Liver (tissue), 9 donors: ENCODE data around the gene DHCR24. TPM values are rescaled to one million over a fixed set of nuclear protein-coding genes. Genes with fewer than 3 reads are reported as not detected.
A peak's percentile ranks its signal among the peaks of the same experiment; 100 is the strongest.

ENCODE experiments used
- DNase-seq: peaks from one replicate; pipeline ENCODE4 v3.0.0-alpha.2; 2017; ENCODE audit warnings: low spot score
- H3K27ac ChIP-seq, 2 donors: one replicate each; pipeline ENCODE4 v1.7.0; 2013; ENCODE audit warnings: inconsistent platforms in 2 of 2, low read length in 2 of 2, control low read depth in 1 of 2, low read depth in 1 of 2, mild to moderate bottlenecking in 1 of 2
- H3K27me3 ChIP-seq, 4 donors: one replicate each; pipeline versions ENCODE4 v1.6.1 to v1.7.0; 2013; ENCODE audit warnings: low read length in 3 of 4, inconsistent platforms in 1 of 4, mild to moderate bottlenecking in 1 of 4, moderate library complexity in 1 of 4; ENCODE audit not compliant: control insufficient read depth in 4 of 4, insufficient read depth in 4 of 4
- H3K36me3 ChIP-seq, 4 donors: one replicate each; pipeline versions ENCODE4 v1.6.1 to v1.7.0; 2013; ENCODE audit warnings: low read length in 3 of 4, mild to moderate bottlenecking in 3 of 4, low read depth in 1 of 4, moderate library complexity in 1 of 4; ENCODE audit not compliant: control insufficient read depth in 4 of 4, insufficient read depth in 3 of 4
- H3K4me1 ChIP-seq, 4 donors: one replicate each; pipeline versions ENCODE4 v1.6.1 to v1.7.0; 2013; ENCODE audit warnings: low read length in 3 of 4, mild to moderate bottlenecking in 3 of 4, moderate library complexity in 1 of 4; ENCODE audit not compliant: control insufficient read depth in 4 of 4, insufficient read depth in 4 of 4
- H3K4me3 ChIP-seq, 3 donors: one replicate each; pipeline versions ENCODE4 v1.6.1 to v1.7.0; 2013; ENCODE audit warnings: low read length in 3 of 3, control low read depth in 1 of 3, low read depth in 1 of 3, mild to moderate bottlenecking in 1 of 3
- H3K9ac ChIP-seq, 2 donors: one replicate each; pipeline ENCODE4 v1.7.0; 2013; ENCODE audit warnings: low read length in 2 of 2, mild to moderate bottlenecking in 2 of 2, moderate library complexity in 2 of 2, control low read depth in 1 of 2, low read depth in 1 of 2
- H3K9me3 ChIP-seq, 4 donors: one replicate each; pipeline versions ENCODE4 v1.6.1 to v1.7.0; 2013; ENCODE audit warnings: low read length in 3 of 4; ENCODE audit not compliant: control insufficient read depth in 4 of 4
- EGR1 ChIP-seq, 2 donors: IDR thresholded peaks; 2 replicates each; pipeline ENCODE4 v1.6.1; 2016 to 2018; ENCODE audit warnings: antibody characterized with exemption in 2 of 2, low read depth in 2 of 2
- FOXA1 ChIP-seq: IDR thresholded peaks from 2 replicates; pipeline ENCODE4 v1.6.1; 2016; ENCODE audit warnings: antibody characterized with exemption
- FOXA2 ChIP-seq: IDR thresholded peaks from 2 replicates; pipeline ENCODE4 v1.6.1; 2016; ENCODE audit warnings: antibody characterized with exemption
- GABPA ChIP-seq, 2 donors: IDR thresholded peaks in 1 of 2; conservative IDR thresholded peaks in 1 of 2; 2 replicates each; pipeline ENCODE4 v1.6.1; 2016; ENCODE audit warnings: antibody characterized with exemption in 2 of 2, mild to moderate bottlenecking in 1 of 2, moderate library complexity in 1 of 2
- HNF4A ChIP-seq, 2 donors: conservative IDR thresholded peaks; 2 replicates each; pipeline ENCODE4 v1.6.1; 2016; ENCODE audit warnings: antibody characterized with exemption in 2 of 2, mild to moderate bottlenecking in 2 of 2
- HNF4G ChIP-seq: IDR thresholded peaks from 2 replicates; pipeline ENCODE4 v1.6.1; 2016; ENCODE audit warnings: antibody characterized with exemption
- JUND ChIP-seq, 2 donors: IDR thresholded peaks; 2 replicates each; pipeline ENCODE4 v1.6.1; 2016; ENCODE audit warnings: antibody characterized with exemption in 2 of 2
- RAD21 ChIP-seq, 2 donors: IDR thresholded peaks; 2 replicates each; pipeline ENCODE4 v1.6.1; 2016; ENCODE audit warnings: antibody characterized with exemption in 2 of 2, mild to moderate bottlenecking in 2 of 2
- RXRA ChIP-seq, 2 donors: IDR thresholded peaks; 2 replicates each; pipeline ENCODE4 v1.6.1; 2017 to 2018; ENCODE audit warnings: antibody characterized with exemption in 2 of 2, mild to moderate bottlenecking in 1 of 2
- SP1 ChIP-seq: IDR thresholded peaks from 2 replicates; pipeline ENCODE4 v1.6.1; 2018; ENCODE audit warnings: antibody characterized with exemption, mild to moderate bottlenecking
- TAF1 ChIP-seq: conservative IDR thresholded peaks from 2 replicates; pipeline ENCODE4 v1.6.1; 2016; ENCODE audit warnings: antibody characterized with exemption, mild to moderate bottlenecking
- YY1 ChIP-seq: IDR thresholded peaks from 2 replicates; pipeline ENCODE4 v1.6.1; 2016; ENCODE audit warnings: antibody characterized with exemption, mild to moderate bottlenecking
- WGBS: extraction: QIAGEN DNeasy Blood & Tissue Kit; methylation state at CpG from one replicate; pipeline ENCODE4 v1.1.7; 2013; 5-methylcytosine and 5-hydroxymethylcytosine counted together
- polyA plus RNA-seq, 2 donors: library from polyadenylated mRNA; stranded (reverse) in 1 of 2; unstranded in 1 of 2; fragments of 200-250 nt in 1 of 2; fragments of >200 nt in 1 of 2; fragmentation: Nextera tagmentation in 1 of 2; extraction: Ambion mirVana in 1 of 2; gene quantifications; one replicate each; pipeline versions ENCODE4 v1.2.1 to v1.2.3, GENCODE V29; 2013 to 2015
- total RNA-seq, 2 donors: library from RNA; depleted of rRNA; stranded (reverse); fragments of >200 nt; gene quantifications; one replicate each; pipeline ENCODE4 v1.2.3, GENCODE V29; 2014
- TF ChIP-seq, protein P1 (sequence below): IDR thresholded peaks from 2 replicates; pipeline ENCODE4 v1.6.1; 2016; ENCODE audit warnings: antibody characterized with exemption
- TF ChIP-seq, protein P2 (sequence below): IDR thresholded peaks from 2 replicates; pipeline ENCODE4 v1.6.1; 2016; ENCODE audit warnings: antibody characterized with exemption
- TF ChIP-seq, protein P3 (sequence below): IDR thresholded peaks from 2 replicates; pipeline ENCODE4 v1.6.1; 2016; ENCODE audit warnings: antibody characterized with exemption, mild to moderate bottlenecking
- TF ChIP-seq, protein P4 (sequence below): fragments of 150-350 bp; IDR thresholded peaks from 2 replicates; pipeline ENCODE4 v1.5.1; 2017; ENCODE audit warnings: improper control_type of control experiment, low read depth, low read length; ENCODE audit not compliant: missing input control
- TF ChIP-seq, protein P5 (sequence below): IDR thresholded peaks from 2 replicates; pipeline ENCODE4 v1.6.1; 2016; ENCODE audit warnings: antibody characterized with exemption
- donor health status: healthy.
- donor health status: healthy.
- donor health status: healthy.
- donor health status: healthy.
- donor health status: healthy.

DHCR24 gene
- total and polyA plus RNA-seq, 4 donors = 271 to 815 (median 600) TPM

DNA sequence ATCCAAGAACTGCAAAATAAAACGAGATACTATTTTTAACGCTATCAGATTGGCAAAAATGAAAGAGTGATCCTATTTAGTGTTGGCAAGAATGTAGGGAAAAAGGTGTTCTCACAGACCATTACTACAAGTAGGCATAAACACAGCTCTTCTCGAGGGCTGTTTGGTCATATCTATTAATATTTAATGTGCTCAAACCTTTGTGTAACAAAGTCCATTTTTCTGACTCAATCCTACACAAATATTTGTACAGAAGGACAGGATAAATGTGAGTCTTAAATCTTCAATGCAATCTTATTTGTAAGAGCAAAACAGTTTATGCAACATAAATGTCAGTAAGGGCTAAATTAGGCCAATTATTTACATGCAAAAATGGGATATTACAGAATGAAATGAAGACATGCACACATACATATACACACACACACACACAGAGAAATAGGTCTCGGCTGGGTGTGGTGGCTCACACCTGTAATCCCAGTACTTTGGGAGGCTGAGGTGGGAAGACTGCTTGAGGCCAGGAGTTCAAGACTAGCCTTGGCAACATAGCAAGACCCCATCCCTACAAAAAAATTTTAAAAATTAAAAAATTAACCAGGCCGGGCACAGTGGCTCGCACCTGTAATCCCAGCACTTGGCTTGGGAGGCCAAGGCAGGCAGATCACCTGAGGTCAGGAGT lies 17.7 kb downstream of the DHCR24 start:
- Histone ChIP-seq H3K36me3 (peaks cover 11 to 50% (median 40%) of the 10 kb centered on the region in 4 donors), H3K9ac (no peak overlapping the region), H3K27ac (peak overlapping the region; percentile 74 to 87), H3K4me1 (peaks cover 29 to 81% (median 77%) of the 10 kb centered on the region in 4 donors), H3K4me3 (no peak overlapping the region), H3K27me3 (no peaks in the 10 kb centered on the region), H3K9me3 (no peaks in the 10 kb centered on the region)
- WGBS = 39% methylated on average over 6 of the region's 6 CpGs
- DNase-seq = no peak
- TF ChIP-seq, protein P1, sequence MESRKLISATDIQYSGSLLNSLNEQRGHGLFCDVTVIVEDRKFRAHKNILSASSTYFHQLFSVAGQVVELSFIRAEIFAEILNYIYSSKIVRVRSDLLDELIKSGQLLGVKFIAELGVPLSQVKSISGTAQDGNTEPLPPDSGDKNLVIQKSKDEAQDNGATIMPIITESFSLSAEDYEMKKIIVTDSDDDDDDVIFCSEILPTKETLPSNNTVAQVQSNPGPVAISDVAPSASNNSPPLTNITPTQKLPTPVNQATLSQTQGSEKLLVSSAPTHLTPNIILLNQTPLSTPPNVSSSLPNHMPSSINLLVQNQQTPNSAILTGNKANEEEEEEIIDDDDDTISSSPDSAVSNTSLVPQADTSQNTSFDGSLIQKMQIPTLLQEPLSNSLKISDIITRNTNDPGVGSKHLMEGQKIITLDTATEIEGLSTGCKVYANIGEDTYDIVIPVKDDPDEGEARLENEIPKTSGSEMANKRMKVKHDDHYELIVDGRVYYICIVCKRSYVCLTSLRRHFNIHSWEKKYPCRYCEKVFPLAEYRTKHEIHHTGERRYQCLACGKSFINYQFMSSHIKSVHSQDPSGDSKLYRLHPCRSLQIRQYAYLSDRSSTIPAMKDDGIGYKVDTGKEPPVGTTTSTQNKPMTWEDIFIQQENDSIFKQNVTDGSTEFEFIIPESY = peak; percentile 63
- TF ChIP-seq, protein P2, sequence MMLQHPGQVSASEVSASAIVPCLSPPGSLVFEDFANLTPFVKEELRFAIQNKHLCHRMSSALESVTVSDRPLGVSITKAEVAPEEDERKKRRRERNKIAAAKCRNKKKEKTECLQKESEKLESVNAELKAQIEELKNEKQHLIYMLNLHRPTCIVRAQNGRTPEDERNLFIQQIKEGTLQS = peak; percentile 80
- TF ChIP-seq YY1 = peak; percentile 51
- TF ChIP-seq JUND (IDR thresholded peaks at IDR 0.05) = peak; percentile 91 to 93
- no peak for TF ChIP-seq EGR1 (IDR thresholded peaks at IDR 0.05; ENCODE audit: low read depth in 2 of 2)
- peak; percentile 45 for TF ChIP-seq FOXA2
- no peak for TF ChIP-seq GABPA (IDR thresholded peaks at IDR 0.05 in 1 of 2, conservative IDR thresholded peaks at IDR 0.05 in 1 of 2)
- peak; percentile 72 for TF ChIP-seq SP1
- TF ChIP-seq RXRA (IDR thresholded peaks at IDR 0.05) = peak; percentile 79 to 87
- TF ChIP-seq HNF4G = peak; percentile 82
- TF ChIP-seq, protein P3, sequence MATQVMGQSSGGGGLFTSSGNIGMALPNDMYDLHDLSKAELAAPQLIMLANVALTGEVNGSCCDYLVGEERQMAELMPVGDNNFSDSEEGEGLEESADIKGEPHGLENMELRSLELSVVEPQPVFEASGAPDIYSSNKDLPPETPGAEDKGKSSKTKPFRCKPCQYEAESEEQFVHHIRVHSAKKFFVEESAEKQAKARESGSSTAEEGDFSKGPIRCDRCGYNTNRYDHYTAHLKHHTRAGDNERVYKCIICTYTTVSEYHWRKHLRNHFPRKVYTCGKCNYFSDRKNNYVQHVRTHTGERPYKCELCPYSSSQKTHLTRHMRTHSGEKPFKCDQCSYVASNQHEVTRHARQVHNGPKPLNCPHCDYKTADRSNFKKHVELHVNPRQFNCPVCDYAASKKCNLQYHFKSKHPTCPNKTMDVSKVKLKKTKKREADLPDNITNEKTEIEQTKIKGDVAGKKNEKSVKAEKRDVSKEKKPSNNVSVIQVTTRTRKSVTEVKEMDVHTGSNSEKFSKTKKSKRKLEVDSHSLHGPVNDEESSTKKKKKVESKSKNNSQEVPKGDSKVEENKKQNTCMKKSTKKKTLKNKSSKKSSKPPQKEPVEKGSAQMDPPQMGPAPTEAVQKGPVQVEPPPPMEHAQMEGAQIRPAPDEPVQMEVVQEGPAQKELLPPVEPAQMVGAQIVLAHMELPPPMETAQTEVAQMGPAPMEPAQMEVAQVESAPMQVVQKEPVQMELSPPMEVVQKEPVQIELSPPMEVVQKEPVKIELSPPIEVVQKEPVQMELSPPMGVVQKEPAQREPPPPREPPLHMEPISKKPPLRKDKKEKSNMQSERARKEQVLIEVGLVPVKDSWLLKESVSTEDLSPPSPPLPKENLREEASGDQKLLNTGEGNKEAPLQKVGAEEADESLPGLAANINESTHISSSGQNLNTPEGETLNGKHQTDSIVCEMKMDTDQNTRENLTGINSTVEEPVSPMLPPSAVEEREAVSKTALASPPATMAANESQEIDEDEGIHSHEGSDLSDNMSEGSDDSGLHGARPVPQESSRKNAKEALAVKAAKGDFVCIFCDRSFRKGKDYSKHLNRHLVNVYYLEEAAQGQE = peak; percentile 30
- TF ChIP-seq TAF1 = no peak
- TF ChIP-seq, protein P4, sequence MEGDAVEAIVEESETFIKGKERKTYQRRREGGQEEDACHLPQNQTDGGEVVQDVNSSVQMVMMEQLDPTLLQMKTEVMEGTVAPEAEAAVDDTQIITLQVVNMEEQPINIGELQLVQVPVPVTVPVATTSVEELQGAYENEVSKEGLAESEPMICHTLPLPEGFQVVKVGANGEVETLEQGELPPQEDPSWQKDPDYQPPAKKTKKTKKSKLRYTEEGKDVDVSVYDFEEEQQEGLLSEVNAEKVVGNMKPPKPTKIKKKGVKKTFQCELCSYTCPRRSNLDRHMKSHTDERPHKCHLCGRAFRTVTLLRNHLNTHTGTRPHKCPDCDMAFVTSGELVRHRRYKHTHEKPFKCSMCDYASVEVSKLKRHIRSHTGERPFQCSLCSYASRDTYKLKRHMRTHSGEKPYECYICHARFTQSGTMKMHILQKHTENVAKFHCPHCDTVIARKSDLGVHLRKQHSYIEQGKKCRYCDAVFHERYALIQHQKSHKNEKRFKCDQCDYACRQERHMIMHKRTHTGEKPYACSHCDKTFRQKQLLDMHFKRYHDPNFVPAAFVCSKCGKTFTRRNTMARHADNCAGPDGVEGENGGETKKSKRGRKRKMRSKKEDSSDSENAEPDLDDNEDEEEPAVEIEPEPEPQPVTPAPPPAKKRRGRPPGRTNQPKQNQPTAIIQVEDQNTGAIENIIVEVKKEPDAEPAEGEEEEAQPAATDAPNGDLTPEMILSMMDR = no peak
- peak; percentile 29 to 37 for TF ChIP-seq RAD21 (IDR thresholded peaks at IDR 0.05)
- no peak for TF ChIP-seq FOXA1
- peak; percentile 88 to 92 for TF ChIP-seq HNF4A (conservative IDR thresholded peaks at IDR 0.05)
- TF ChIP-seq, protein P5, sequence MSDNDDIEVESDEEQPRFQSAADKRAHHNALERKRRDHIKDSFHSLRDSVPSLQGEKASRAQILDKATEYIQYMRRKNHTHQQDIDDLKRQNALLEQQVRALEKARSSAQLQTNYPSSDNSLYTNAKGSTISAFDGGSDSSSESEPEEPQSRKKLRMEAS = peak; percentile 63
